OCI-LY7 (cell line): ENCODE data around the gene BCAS4. TPM values are rescaled to one million over a fixed set of nuclear protein-coding genes. Genes with fewer than 3 reads are reported as not detected.

Source experiments
- BruUV-seq: library from RNA; stranded (reverse); fragments of 400-500 nt; replicated peaks from 2 replicates; lab custom pipeline; 2021; lab: Mats Ljungman, UMichigan
- CTCF ChIA-PET: fragments of 300-600 bp; sonication (Branson Sonifier 250); formaldehyde crosslinking; loops from one replicate; lab custom pipeline; 2022; ENCODE audit warnings: antibody characterized with exemption; ENCODE audit not compliant: unreplicated experiment; lab: Charles Lee
- POLR2A ChIA-PET: fragments of 300-600 bp; sonication (Branson Sonifier 250); formaldehyde crosslinking; loops from one replicate; lab custom pipeline; 2022; ENCODE audit warnings: antibody characterized with exemption; lab: Charles Lee
- DNase-seq: peaks from one replicate; pipeline ENCODE4 v3.0.0-alpha.2; 2015; ENCODE audit warnings: low spot score
- H2AFZ ChIP-seq: fragments of 200-600 bp; sonication (generic), shearing (Covaris generic); 2 replicates; pipeline ENCODE4 v1.6.1; 2014; ENCODE audit warnings: mild to moderate bottlenecking, antibody characterized with exemption, low read length, moderate library complexity
- H3K27ac ChIP-seq: fragments of 200-600 bp; sonication (generic); 2 replicates; pipeline ENCODE4 v1.5.1; 2014; ENCODE audit warnings: mixed run types, low read depth, mild to moderate bottlenecking, moderate library complexity, low read length, inconsistent platforms; ENCODE audit not compliant: poor library complexity, severe bottlenecking
- H3K36me3 ChIP-seq: fragments of 200-600 bp; sonication (generic); 2 replicates; pipeline ENCODE4 v1.6.1; 2014; ENCODE audit warnings: mild to moderate bottlenecking, antibody characterized with exemption, low read length, moderate library complexity, mixed read lengths; ENCODE audit not compliant: insufficient read depth
- H3K4me1 ChIP-seq: fragments of 200-600 bp; sonication (generic); 2 replicates; pipeline ENCODE4 v1.5.1; 2014; ENCODE audit warnings: mild to moderate bottlenecking, low read length; ENCODE audit not compliant: insufficient read depth, poor library complexity, severe bottlenecking
- H3K4me2 ChIP-seq: fragments of 200-600 bp; sonication (generic); 2 replicates; pipeline ENCODE4 v1.6.1; 2014; ENCODE audit warnings: mild to moderate bottlenecking, low read length
- H3K4me3 ChIP-seq: fragments of 200-600 bp; sonication (generic); 2 replicates; pipeline ENCODE4 v1.5.1; 2014; ENCODE audit warnings: mild to moderate bottlenecking, low read depth, low read length; ENCODE audit not compliant: poor library complexity, severe bottlenecking
- H3K79me2 ChIP-seq: fragments of 200-600 bp; sonication (generic); 2 replicates; pipeline ENCODE4 v1.6.1; 2016; ENCODE audit warnings: low read depth, mild to moderate bottlenecking, low read length, moderate library complexity, mixed read lengths; ENCODE audit not compliant: insufficient read depth
- H3K9me2 ChIP-seq: fragments of 200-600 bp; sonication (generic); 2 replicates; pipeline ENCODE4 v1.6.1; 2016; ENCODE audit warnings: mild to moderate bottlenecking, low read length, mixed read lengths; ENCODE audit not compliant: insufficient read depth
- H3K9me3 ChIP-seq: fragments of 200-600 bp; sonication (generic); 2 replicates; pipeline ENCODE4 v1.6.1; 2014; ENCODE audit warnings: mild to moderate bottlenecking, mixed run types, low read length, mixed read lengths
- H4K20me1 ChIP-seq: fragments of 200-600 bp; sonication (generic); 2 replicates; pipeline ENCODE4 v1.6.1; 2014; ENCODE audit warnings: mild to moderate bottlenecking, antibody characterized with exemption, low read length, moderate library complexity, mixed read lengths; ENCODE audit not compliant: insufficient read depth
- CTCF ChIP-seq: fragments of 200-600 bp; sonication (generic); conservative IDR thresholded peaks from 2 replicates; pipeline ENCODE4 v1.5.1; 2014; ENCODE audit warnings: mild to moderate bottlenecking, antibody characterized with exemption, low read length, moderate library complexity, mixed read lengths
- EZH2phosphoT487 ChIP-seq: fragments of 200-600 bp; sonication (generic); IDR thresholded peaks from 2 replicates; pipeline ENCODE4 v1.6.1; 2018; ENCODE audit warnings: low read depth, borderline replicate concordance, mild to moderate bottlenecking, mixed run types, antibody characterized with exemption, low read length, moderate library complexity, mixed read lengths
- intact Hi-C: fragments of 100-400 bp; cut with micrococcal nuclease; formaldehyde crosslinking; loops from one replicate; pipeline ENCODE4 v1.10.0; 2022; ENCODE audit not compliant: unreplicated experiment
- total RNA-seq, 2 experiments: library from RNA; depleted of rRNA in 1 of 2; stranded (reverse); fragments of >200 nt in 1 of 2; shearing (Covaris generic) in 1 of 2; gene quantifications; 2 replicates each; pipeline ENCODE4 v1.2.3, GENCODE V29; 2014 to 2022

The BCAS4 gene
- total RNA-seq, 2 experiments from 2014 or later = 173 to 181 TPM

GRCh38 chr20:50876063-50876685 lies 81.3 kb downstream of the BCAS4 start:
- DNase-seq = no peak
- Histone ChIP-seq H3K36me3 (peaks cover 94% of the 10 kb centered on the region), H3K4me3 (no peak overlapping the region), H3K27ac (no peak overlapping the region), H2AFZ (no peak overlapping the region), H3K79me2 (no peaks in the 10 kb centered on the region), H3K4me2 (no peak overlapping the region), H4K20me1 (no peaks in the 10 kb centered on the region), H3K9me3 (no peaks in the 10 kb centered on the region), H3K4me1 (no peaks in the 10 kb centered on the region), H3K9me2 (no peaks in the 10 kb centered on the region)
- TF ChIP-seq CTCF (no peak), EZH2phosphoT487 (no peak)
- intact Hi-C loops = no loop called here
- BruUV-seq = no TSS peak
- POLR2A ChIA-PET = no interaction called here
- CTCF ChIA-PET = no interaction called here

DNA sequence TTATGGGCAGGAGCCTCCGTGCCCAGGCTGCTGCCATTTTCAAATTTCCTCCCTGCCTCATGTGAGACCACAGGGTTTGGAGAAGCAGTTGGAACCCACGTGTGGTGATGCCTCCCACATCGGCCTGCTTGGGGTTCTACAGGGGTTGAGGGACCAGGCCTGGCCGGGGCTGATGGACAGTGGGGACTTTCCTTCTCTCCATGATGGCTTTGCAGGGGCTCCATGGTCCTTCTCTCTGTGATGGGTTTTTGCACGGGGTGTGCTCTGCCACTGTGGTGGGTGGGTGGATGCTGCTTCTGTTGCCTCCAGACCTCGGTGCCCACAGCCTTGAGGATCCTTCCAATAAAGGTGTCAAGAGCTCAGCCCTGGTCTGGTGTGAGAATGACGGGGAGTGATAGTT lies 82.0 kb downstream of the BCAS4 start:
- no peak for DNase-seq
- H3K9me2 ChIP-seq = no peaks in the 10 kb centered on the region
- CTCF ChIA-PET = no interaction called here
- no peaks in the 10 kb centered on the region for H3K4me1 ChIP-seq
- TF ChIP-seq EZH2phosphoT487 (no peak), CTCF (no peak)
- H3K9me3 ChIP-seq = no peaks in the 10 kb centered on the region
- POLR2A ChIA-PET = no interaction called here
- H2AFZ ChIP-seq = no peak overlapping the region
- no peak overlapping the region for H3K27ac ChIP-seq
- BruUV-seq = TSS peak; percentile 70
- no peaks in the 10 kb centered on the region for H4K20me1 ChIP-seq
- intact Hi-C loops = no loop called here
- peaks cover 94% of the 10 kb centered on the region for H3K36me3 ChIP-seq
- H3K79me2 ChIP-seq = no peaks in the 10 kb centered on the region
- no peak overlapping the region for H3K4me2 ChIP-seq
- H3K4me3 ChIP-seq = no peak overlapping the region

DNA sequence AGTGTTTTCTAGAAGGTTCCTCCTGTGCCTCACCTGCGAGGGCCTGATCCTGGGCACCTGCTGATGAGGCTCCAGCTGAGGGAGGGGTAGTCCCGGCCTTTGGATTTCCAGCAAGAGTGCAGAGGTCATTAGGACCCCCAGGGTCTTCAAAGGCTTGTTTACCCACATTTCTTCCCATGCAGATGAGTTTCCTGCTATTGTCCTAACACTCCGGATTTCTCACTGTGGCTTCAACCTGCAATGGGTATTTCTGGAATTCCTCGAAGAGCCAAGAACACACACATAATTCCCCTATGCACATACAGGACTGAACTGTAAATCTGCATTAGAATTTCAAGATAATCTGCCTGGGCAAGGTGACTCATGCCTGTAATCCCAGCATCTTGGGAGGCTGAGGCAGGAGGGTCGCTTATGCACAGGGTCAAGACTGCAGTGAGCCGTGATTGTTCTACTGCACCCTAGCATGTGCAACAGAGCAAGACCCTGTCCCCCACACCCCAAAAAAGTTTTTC lies 82.4 kb downstream of the BCAS4 start:
- Histone ChIP-seq H3K4me2 (no peak overlapping the region), H3K9me3 (no peaks in the 10 kb centered on the region), H3K36me3 (peaks cover 98% of the 10 kb centered on the region), H3K4me3 (no peak overlapping the region), H3K79me2 (no peaks in the 10 kb centered on the region), H3K9me2 (no peaks in the 10 kb centered on the region), H3K4me1 (no peaks in the 10 kb centered on the region), H2AFZ (no peak overlapping the region), H3K27ac (no peak overlapping the region), H4K20me1 (no peaks in the 10 kb centered on the region)
- CTCF ChIA-PET = no interaction called here
- no peak for DNase-seq
- TF ChIP-seq CTCF (no peak), EZH2phosphoT487 (no peak)
- intact Hi-C loops = no loop called here
- no TSS peak for BruUV-seq
- POLR2A ChIA-PET = no interaction called here
